A673 (cell line): ENCODE results near the gene TMEM81.

ENCODE experiments used
- EZH2 ChIP-seq: fragments of 200-600 bp; sonication (generic); IDR thresholded peaks from 2 replicates; pipeline ENCODE4 v1.6.1; 2017; ENCODE audit warnings: borderline replicate concordance, low read depth, mild to moderate bottlenecking, mixed read lengths, antibody characterized with exemption, low read length; ENCODE audit not compliant: poor library complexity, severe bottlenecking
- TF ChIP-seq, protein P1 (sequence below): fragments of 300-800, 200-600 bp; sonication (generic); conservative IDR thresholded peaks from 2 replicates; pipeline ENCODE4 v1.5.1; 2017; ENCODE audit warnings: low read depth, mild to moderate bottlenecking, antibody characterized with exemption, low read length, moderate library complexity, mixed read lengths

DNA sequence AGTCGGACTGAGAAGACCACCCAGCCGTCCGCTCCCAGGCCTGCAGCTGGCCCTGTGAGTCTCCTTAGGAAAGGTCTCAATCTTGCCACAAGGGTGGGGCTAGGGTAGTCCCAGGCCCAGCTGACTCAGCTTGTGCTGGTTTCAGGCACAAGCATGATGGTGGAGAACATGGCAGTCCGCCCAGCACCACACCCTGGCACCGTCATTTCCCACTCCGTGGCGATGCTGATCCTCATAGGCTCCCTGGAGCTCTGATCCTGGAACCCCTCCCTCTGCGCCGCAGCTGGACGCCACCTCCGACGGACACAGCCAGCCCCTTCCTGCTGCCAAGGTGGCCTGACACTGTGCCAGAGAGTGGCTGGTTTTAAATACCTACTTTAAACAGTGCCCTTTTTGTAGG, 10.7 kb downstream of the TMEM81 start:
- TF ChIP-seq, protein P1, sequence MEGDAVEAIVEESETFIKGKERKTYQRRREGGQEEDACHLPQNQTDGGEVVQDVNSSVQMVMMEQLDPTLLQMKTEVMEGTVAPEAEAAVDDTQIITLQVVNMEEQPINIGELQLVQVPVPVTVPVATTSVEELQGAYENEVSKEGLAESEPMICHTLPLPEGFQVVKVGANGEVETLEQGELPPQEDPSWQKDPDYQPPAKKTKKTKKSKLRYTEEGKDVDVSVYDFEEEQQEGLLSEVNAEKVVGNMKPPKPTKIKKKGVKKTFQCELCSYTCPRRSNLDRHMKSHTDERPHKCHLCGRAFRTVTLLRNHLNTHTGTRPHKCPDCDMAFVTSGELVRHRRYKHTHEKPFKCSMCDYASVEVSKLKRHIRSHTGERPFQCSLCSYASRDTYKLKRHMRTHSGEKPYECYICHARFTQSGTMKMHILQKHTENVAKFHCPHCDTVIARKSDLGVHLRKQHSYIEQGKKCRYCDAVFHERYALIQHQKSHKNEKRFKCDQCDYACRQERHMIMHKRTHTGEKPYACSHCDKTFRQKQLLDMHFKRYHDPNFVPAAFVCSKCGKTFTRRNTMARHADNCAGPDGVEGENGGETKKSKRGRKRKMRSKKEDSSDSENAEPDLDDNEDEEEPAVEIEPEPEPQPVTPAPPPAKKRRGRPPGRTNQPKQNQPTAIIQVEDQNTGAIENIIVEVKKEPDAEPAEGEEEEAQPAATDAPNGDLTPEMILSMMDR: no peak
- TF ChIP-seq EZH2: no peak
